ENCODE data around the gene OR10AD1. TPM values are rescaled to one million over a fixed set of nuclear protein-coding genes. Genes with fewer than 3 reads are reported as not detected.
"Not testable (repeated sequence)": the region's sequence is repeated elsewhere in the genome, so short reads cannot be mapped to it uniquely, and the experiment has no call there.

The OR10AD1 gene, protein sequence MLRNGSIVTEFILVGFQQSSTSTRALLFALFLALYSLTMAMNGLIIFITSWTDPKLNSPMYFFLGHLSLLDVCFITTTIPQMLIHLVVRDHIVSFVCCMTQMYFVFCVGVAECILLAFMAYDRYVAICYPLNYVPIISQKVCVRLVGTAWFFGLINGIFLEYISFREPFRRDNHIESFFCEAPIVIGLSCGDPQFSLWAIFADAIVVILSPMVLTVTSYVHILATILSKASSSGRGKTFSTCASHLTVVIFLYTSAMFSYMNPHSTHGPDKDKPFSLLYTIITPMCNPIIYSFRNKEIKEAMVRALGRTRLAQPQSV
- total RNA-seq (not detected), polyA plus RNA-seq (not detected)
- long read RNA-seq, donor 1 = 0 reads
- long read RNA-seq, donor 2 = 0 reads
- long read RNA-seq, donor 3 = 0 reads

DNA sequence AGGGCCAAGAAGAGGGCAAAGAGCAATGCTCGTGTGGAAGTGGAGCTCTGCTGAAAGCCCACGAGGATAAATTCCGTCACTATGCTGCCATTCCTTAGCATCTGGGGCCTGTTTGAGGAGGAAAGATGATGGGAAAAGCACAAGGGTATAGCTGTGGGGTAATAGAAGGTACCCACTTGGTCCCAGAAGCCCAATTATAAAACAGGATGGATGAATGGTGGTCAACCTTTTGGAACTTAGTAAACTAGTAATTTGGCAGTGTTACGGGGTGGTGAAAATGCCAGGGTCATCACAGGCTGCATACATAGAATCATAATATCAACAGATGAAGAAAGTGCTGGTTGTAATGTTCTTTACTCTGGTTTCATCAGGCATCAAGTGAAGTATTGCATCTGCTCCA lies at the start of gene OR10AD1:
OR10AD1 (minus strand) TSS at position 101 of the 400 bp plus-strand sequence; CDS start at position 101, 0 bp downstream.
- no peaks in the 10 kb centered on the region for H3K9me3 ChIP-seq
- WGBS, 3 donors = 86 to 87% (median 87%) methylated on average over 4 of the region's 4 CpGs
- H3K27me3 ChIP-seq = no peaks in the 10 kb centered on the region
- H3K4me3 ChIP-seq = no peak within 1 kb of the TSS
- intact Hi-C loops (cut with DNase I) = loop anchor here in 1 of 4 donors (10.0 kb wide), 1 partner anchor 142 kb away; no protein-coding TSS in a partner anchor
- H3K4me1 ChIP-seq (ENCODE audit: insufficient read depth) = peaks cover 5% of the 10 kb centered on the region
- no peak for DNase-seq
- no peaks in the 10 kb centered on the region for H3K36me3 ChIP-seq
- H3K27ac ChIP-seq = no peak within 1 kb of the TSS
- no peak for TF ChIP-seq EP300 (IDR thresholded peaks at IDR 0.05)
- TF ChIP-seq CTCF (IDR thresholded peaks at IDR 0.05) = no peak
- no peak for TF ChIP-seq POLR2A (IDR thresholded peaks at IDR 0.05)

- H3K27me3 ChIP-seq = no peaks in the 10 kb centered on the region
- intact Hi-C loops (cut with DNase I) = no loop called here
- no peaks in the 10 kb centered on the region for H3K36me3 ChIP-seq
- no peaks in the 10 kb centered on the region for H3K4me1 ChIP-seq (ENCODE audit: insufficient read depth)
- no peak for TF ChIP-seq CTCF (IDR thresholded peaks at IDR 0.05)
- TF ChIP-seq POLR2A (IDR thresholded peaks at IDR 0.05) = no peak
- TF ChIP-seq EP300 (IDR thresholded peaks at IDR 0.05) = no peak
- H3K9me3 ChIP-seq = no peaks in the 10 kb centered on the region
- 65 to 74% (median 72%) methylated on average over 5 of the region's 5 CpGs for WGBS, 3 donors
- H3K27ac ChIP-seq = no peak overlapping the region
- H3K4me3 ChIP-seq = no peak overlapping the region
- DNase-seq = no peak
These were observed 44.3 kb upstream of the OR10AD1 start for GRCh38 chr12:48247181-48247966.

- no peak for DNase-seq
- no peak for TF ChIP-seq EP300 (IDR thresholded peaks at IDR 0.05)
- TF ChIP-seq POLR2A (IDR thresholded peaks at IDR 0.05) = no peak
- no peak for TF ChIP-seq CTCF (IDR thresholded peaks at IDR 0.05)
- Histone ChIP-seq H3K4me1 (ENCODE audit: insufficient read depth) (peaks cover 2% of the 10 kb centered on the region), H3K9me3 (peaks cover 0 to 4% of the 10 kb centered on the region in 2 donors), H3K4me3 (no peak overlapping the region), H3K27ac (no peak overlapping the region), H3K36me3 (no peaks in the 10 kb centered on the region), H3K27me3 (no peaks in the 10 kb centered on the region)
- WGBS, 3 donors = 52 to 54% (median 53%) methylated on average over 3 of the region's 3 CpGs
- intact Hi-C loops (cut with DNase I) = no loop called here
These were observed 34.1 kb upstream of the OR10AD1 start for GRCh38 chr12:48237162-48237561.

GRCh38 chr12:48235796-48236333 lies 32.8 kb upstream of the OR10AD1 start:
- TF ChIP-seq POLR2A (IDR thresholded peaks at IDR 0.05) = no peak
- no peak for TF ChIP-seq EP300 (IDR thresholded peaks at IDR 0.05)
- TF ChIP-seq CTCF (IDR thresholded peaks at IDR 0.05) = no peak
- DNase-seq = no peak
- Histone ChIP-seq H3K27me3 (no peaks in the 10 kb centered on the region), H3K9me3 (peaks cover 0 to 4% of the 10 kb centered on the region in 2 donors), H3K4me1 (ENCODE audit: insufficient read depth) (peaks cover 2% of the 10 kb centered on the region), H3K36me3 (no peaks in the 10 kb centered on the region), H3K4me3 (no peak overlapping the region), H3K27ac (no peak overlapping the region)
- WGBS, 3 donors = 10 to 19% (median 13%) methylated on average over 4 of the region's 4 CpGs
- intact Hi-C loops (cut with DNase I) = no loop called here

DNA sequence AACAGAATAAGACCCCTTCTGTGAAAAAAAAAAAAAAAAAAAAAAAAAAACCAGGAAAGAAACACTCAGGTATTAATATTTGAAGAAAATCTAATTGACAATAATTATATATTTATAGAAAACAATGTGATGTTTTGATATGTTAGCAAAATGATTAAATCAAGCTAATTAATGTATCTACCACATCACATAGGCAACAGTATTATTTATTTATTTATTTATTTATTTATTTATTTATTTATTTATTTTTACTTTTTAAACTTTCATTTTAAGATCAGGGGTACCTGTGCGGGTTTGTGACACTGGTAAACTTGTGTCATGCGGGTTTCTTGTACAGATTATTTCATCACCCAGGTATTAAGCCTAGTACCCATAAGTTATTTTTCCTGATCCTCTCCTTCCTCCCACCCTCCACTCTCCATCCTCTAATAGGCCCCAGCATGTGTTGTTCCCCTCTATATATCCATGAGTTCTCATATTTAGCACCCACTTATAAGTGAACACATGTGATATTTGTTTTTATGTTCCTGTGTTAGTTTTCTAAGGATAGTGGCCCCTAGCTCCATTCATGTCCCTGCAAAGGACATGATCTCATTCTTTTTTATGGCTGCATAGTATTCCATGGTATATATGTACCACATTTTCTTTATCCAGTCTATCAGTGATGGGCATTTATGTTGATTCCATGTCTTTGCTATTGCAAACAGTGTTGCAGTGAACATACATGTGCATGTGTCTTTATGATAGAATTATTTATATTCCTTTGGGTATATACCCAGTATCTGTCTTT lies 28.3 kb upstream of the OR10AD1 start:
- H3K9me3 ChIP-seq; H3K27me3 ChIP-seq; H3K36me3 ChIP-seq; H3K27ac ChIP-seq; intact Hi-C loops (cut with DNase I); H3K4me3 ChIP-seq; H3K4me1 ChIP-seq (ENCODE audit: insufficient read depth); DNase-seq: not testable (repeated sequence)
- WGBS, 3 donors = 93 to 97% (median 94%) methylated on average over 2 of the region's 2 CpGs

DNA sequence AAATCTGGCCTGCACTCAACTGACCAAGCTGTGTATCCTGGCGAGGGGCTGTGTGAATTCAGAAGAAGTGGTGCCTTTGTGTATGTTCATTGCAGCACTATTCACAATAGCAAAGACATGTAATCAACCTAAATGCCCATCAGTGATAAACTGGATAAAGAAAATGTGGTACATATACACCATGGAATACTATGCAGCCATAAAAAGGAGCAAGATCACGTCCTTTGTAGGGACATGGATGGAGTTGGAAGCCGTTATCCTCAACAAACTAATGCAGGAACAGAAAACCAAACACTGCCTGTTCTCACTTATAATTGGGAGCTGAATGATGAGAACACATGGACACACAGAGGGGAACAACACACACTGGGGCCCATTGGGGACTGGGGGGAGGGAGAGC lies 21.4 kb upstream of the OR10AD1 start:
- H3K4me3 ChIP-seq; H3K9me3 ChIP-seq; DNase-seq; H3K4me1 ChIP-seq (ENCODE audit: insufficient read depth); H3K36me3 ChIP-seq; intact Hi-C loops (cut with DNase I); H3K27me3 ChIP-seq; H3K27ac ChIP-seq: not testable (repeated sequence)
- WGBS, 3 donors = 80 to 88% (median 82%) methylated on average over 3 of the region's 3 CpGs
